ENCODE results near the gene DCAF11. TPM values are rescaled to one million over a fixed set of nuclear protein-coding genes. Genes with fewer than 3 reads are reported as not detected.

The DCAF11 gene
- total RNA-seq, 1 donor from 2014 or later = 63.3 TPM

GRCh38 chr14:24123424-24124417 is 9.1 kb downstream of the DCAF11 start:
- H3K27me3 ChIP-seq (ENCODE audit: control insufficient read depth, insufficient read depth, low read length) = no peaks in the 10 kb centered on the region
- no peak for TF ChIP-seq CTCF (IDR thresholded peaks at IDR 0.05; ENCODE audit: insufficient read depth, low read length, poor library complexity, severe bottlenecking)
- H3K36me3 ChIP-seq (ENCODE audit: control insufficient read depth, insufficient read depth, low read length) = peaks cover 4% of the 10 kb centered on the region
- no peak overlapping the region for H3K4me3 ChIP-seq (ENCODE audit: low read depth, low read length)
- DNase-seq (ENCODE audit: low read depth) = no peak

- H3K27me3 ChIP-seq (ENCODE audit: control insufficient read depth, insufficient read depth, low read length) = no peaks in the 10 kb centered on the region
- DNase-seq (ENCODE audit: low read depth) = no peak
- no peak for TF ChIP-seq CTCF (IDR thresholded peaks at IDR 0.05; ENCODE audit: insufficient read depth, low read length, poor library complexity, severe bottlenecking)
- H3K4me3 ChIP-seq (ENCODE audit: low read depth, low read length) = no peak overlapping the region
- H3K36me3 ChIP-seq (ENCODE audit: control insufficient read depth, insufficient read depth, low read length) = no peaks in the 10 kb centered on the region
Observed at GRCh38 chr14:24126939-24127338, 12.4 kb downstream of the DCAF11 start.

GRCh38 chr14:24127673-24128072 is 13.1 kb downstream of the DCAF11 start:
- TF ChIP-seq CTCF (IDR thresholded peaks at IDR 0.05; ENCODE audit: insufficient read depth, low read length, poor library complexity, severe bottlenecking) = no peak
- no peaks in the 10 kb centered on the region for H3K36me3 ChIP-seq (ENCODE audit: control insufficient read depth, insufficient read depth, low read length)

GRCh38 chr14:24129410-24129998 is 14.9 kb downstream of the DCAF11 start:
- H3K27me3 ChIP-seq (ENCODE audit: control insufficient read depth, insufficient read depth, low read length) = no peaks in the 10 kb centered on the region
- H3K4me3 ChIP-seq (ENCODE audit: low read depth, low read length) = no peak overlapping the region
- DNase-seq (ENCODE audit: low read depth) = no peak
- H3K36me3 ChIP-seq (ENCODE audit: control insufficient read depth, insufficient read depth, low read length) = no peaks in the 10 kb centered on the region
- no peak for TF ChIP-seq CTCF (IDR thresholded peaks at IDR 0.05; ENCODE audit: insufficient read depth, low read length, poor library complexity, severe bottlenecking)

More at GRCh38 chr14:24127673-24128072, 13.1 kb downstream of the DCAF11 start:
- Histone ChIP-seq H3K27me3 (ENCODE audit: control insufficient read depth, insufficient read depth, low read length) (no peaks in the 10 kb centered on the region), H3K4me3 (ENCODE audit: low read depth, low read length) (no peak overlapping the region)
- no peak for DNase-seq (ENCODE audit: low read depth)

GRCh38 chr14:24130380-24130716 is 15.8 kb downstream of the DCAF11 start, which contains the start of gene FITM1:
FITM1 (plus strand) TSS chr14:24130659; CDS start chr14:24131564, 905 bp downstream.
- Histone ChIP-seq H3K36me3 (ENCODE audit: control insufficient read depth, insufficient read depth, low read length) (no peaks in the 10 kb centered on the region), H3K4me3 (ENCODE audit: low read depth, low read length) (no peak within 1 kb of the TSS), H3K27me3 (ENCODE audit: control insufficient read depth, insufficient read depth, low read length) (no peaks in the 10 kb centered on the region)
- no peak for TF ChIP-seq CTCF (IDR thresholded peaks at IDR 0.05; ENCODE audit: insufficient read depth, low read length, poor library complexity, severe bottlenecking)
- DNase-seq (ENCODE audit: low read depth) = no peak

All from kidney epithelial cell (primary cell).